ENCODE measurements around the gene C19orf12.

Gene C19orf12

DNA sequence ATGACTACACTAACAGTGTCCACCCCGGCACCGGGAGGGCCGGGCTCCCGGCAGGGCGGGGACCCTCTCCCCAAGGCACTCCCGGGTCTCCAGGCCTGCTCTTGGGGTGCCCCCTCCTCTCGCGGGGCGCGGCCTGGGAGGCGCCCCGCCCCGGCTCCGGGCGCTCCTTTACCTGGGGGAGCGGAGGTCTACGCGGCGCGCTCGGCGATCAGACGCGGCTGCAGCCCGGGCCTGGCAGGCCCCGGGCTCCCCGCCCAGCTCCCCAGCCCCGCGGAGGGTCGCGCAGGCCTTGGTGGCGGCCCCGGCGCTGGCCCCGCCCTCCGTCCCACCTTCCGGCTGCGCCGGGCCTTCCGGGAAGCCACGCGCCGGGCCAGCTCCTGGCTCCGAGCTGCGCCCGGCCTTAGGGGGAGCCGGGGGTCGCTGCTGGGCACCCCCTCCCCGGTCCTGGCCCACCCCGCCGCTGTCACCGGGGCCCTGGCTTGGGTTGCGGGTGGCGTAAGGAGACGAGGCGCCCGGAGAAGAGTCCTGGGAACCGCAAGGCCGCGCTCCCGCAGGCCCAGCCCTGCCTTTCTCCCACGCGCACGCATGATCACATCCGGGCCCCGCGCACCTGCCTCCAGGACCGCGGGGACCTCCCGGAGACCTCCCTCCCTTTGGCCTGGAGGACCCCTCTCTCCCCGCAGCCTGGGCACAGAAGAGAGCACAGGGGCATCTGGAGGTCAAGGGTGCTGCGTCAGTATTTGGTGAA is at the start of gene C19orf12:
Gene C19orf12 (minus strand): TSS at position 309 of the 748 bp plus-strand sequence. CDS start 6,848 bp downstream, outside the sequence.
- DNase-seq (ENCODE audit: low read depth, low spot score): peak; percentile 41

DNA sequence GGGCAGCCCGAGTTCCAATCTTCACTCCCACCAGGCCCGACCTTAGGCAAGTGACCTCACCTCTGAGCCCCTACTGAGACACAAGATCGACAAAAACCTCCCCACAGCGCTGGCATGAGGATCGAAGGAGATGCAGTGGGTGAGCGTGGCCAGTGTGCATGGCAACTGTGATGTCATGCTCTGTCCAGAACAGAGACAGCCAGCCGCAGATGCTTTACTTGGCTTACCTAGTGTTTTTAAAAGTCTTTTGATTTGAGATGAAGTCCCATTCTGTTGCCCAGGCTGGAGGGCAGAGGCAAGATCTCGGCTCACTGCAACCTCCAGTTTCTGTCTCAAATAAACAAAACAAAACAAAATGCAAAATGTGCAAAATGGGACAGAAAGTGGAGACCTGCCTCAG is 49.3 kb upstream of the C19orf12 start:
- no peak for DNase-seq (ENCODE audit: low read depth, low spot score)

DNA sequence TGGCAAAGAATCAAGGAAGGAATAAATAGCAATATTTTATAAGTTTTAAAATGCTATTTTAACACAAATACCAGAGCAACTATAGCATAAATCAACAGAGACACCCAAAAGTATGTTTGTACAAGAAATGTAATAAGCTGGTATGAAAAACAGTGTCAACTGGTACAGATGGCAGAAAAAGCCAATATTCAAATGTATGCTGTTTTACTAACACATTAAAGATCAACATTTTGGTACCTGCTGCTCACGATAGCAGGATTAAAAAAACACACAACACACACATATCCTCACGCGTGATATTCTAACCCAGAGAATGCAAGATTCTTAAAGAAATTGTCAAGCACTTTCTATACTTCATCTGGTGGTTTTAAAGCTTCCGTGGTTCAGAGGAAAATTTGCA is 48.1 kb upstream of the C19orf12 start:
- DNase-seq (ENCODE audit: low read depth, low spot score): no peak

DNA sequence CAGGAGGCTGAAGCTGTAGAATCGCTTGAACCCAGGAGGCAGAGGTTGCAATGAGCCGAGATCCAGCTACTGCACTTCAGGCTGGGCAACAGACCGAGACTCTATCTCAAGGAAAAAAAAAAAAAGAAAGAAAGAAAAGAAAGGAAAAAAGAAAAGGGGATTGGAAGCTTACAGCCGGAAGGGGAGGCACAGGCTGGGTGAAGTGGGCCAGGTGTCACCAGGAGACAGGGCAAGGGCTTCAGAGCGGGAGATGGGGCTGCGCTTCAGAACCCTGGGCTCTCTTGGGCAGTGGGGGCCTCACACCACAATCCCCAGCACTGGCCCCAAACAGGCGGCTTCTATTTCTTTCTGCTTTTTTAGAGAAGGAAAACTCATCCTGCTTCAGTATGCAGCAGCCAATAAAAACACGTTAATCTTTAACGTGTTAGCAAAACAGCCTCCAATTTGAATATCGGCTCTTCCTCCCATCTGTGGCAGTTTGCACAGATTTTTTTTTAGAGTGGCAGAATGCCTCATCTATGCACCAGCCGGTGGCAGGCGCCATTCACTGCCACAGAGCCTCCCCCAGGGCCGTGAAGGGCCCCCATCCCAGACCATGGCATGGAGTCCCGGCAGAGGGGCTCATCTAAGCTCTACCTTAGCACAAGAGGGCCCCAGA is 46.6 kb upstream of the C19orf12 start:
- no peak for DNase-seq (ENCODE audit: low read depth, low spot score)

DNA sequence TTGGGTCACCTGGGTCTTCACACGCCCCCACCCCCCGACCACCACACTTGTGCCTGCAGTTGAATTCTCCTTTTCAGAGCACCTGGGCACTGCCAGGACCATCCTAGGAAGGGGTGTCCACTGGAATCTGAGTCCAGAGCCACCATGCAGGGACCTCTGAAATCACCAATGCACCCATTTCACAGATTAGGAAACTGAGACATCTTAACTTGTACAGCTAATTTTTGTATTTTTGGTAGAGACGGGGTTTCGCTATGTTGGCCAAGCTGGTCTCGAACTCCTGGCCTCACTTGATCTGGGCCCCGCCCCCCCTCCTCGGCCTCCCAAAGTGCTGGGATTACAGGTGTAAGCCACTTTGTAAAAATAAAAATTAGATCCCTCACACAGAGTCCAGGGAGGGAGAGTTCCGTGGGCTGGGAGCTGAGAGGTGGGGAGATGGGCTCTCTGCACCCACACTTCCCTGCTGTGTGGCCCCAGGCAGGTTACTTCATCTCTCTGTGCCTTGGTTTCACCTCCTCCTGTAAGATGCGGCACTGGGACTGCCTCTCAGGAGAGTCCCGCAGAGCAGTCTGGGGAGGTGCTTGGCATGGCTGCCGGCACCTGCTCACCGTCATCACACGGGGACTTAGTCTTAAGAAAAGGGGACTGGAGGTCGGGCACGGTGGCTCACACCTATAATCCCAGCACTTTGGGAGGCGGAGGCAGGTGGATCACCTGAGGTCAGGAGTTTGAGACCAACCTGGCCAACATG is 45.9 kb upstream of the C19orf12 start:
- DNase-seq (ENCODE audit: low read depth, low spot score): no peak

DNA sequence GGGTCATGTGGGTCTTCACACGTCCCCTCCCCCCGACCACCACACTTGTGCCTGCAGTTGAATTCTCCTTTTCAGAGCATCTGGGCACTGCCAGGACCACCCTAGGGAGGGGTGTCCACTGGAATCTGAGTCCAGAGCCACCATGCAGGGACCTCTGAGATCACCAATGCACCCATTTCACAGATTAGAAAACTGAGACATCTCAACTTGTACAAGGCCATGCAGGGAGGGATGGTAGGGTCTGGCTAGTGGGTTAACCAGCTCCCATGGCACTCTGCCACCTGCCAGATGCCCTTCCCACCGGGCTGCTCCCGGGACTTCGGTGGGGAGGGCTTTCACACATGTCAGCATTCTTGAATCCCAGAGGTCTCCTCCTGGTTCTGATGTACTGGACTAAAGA is 44.3 kb upstream of the C19orf12 start:
- DNase-seq (ENCODE audit: low read depth, low spot score): no peak

DNA sequence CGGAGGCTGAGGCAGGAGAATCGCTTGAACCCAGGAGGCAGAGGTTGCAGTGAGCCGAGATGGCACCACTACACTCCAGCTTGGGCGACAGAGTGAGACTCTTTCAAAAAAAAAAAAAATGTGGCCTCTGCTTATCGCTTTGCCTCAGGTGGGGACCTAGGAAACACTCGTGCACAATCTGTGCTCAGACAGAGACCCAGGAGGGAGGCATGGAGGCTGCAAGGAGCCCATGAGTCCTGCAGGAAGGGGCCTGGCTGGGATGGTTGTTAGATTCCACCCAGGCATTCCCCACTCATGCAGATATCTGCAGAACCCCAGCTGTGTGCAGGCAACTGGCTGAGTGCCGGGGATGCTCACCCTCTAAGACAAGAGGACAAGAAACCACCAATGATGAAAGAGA is 43.8 kb upstream of the C19orf12 start:
- DNase-seq (ENCODE audit: low read depth, low spot score): no peak

DNA sequence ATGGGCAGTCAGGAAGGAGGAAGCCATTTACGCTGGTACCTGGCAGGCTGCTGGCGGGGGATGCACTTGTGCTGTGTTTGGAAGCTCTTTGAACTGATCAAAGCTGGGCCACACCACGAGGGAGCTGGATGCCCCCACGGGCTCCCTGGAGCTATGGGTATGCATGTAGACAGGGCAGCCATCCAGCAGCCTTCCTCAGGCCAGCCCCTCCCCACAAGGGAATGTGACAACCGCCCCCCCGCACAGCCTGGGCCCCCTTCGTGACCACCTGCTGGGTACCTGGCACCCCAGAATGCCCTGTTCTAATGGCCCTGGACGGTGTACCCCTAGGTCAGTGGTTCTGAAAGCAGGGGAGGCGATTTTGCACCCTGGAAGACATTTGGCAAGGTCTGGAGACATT is 42.5 kb upstream of the C19orf12 start:
- no peak for DNase-seq (ENCODE audit: low read depth, low spot score)

DNA sequence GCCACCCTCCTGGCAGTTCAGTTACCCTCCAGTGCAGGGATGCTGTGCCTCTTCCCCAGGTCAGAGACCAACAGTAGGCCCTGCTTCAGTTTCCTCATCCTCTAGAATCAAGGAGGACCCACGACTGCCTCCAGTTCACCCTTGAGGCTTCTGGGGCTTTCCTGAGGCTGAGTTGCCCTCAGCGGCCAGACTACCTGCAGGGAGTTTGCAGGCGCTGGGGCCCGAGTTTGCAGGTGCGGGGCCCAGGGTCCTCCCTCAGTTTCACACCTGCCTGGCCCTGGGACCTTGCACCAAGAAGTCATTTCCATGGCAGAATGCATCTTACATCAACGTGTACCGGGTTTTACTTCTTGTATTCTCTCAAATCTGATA is 38.9 kb upstream of the C19orf12 start:
- no peak for DNase-seq (ENCODE audit: low read depth, low spot score)

DNA sequence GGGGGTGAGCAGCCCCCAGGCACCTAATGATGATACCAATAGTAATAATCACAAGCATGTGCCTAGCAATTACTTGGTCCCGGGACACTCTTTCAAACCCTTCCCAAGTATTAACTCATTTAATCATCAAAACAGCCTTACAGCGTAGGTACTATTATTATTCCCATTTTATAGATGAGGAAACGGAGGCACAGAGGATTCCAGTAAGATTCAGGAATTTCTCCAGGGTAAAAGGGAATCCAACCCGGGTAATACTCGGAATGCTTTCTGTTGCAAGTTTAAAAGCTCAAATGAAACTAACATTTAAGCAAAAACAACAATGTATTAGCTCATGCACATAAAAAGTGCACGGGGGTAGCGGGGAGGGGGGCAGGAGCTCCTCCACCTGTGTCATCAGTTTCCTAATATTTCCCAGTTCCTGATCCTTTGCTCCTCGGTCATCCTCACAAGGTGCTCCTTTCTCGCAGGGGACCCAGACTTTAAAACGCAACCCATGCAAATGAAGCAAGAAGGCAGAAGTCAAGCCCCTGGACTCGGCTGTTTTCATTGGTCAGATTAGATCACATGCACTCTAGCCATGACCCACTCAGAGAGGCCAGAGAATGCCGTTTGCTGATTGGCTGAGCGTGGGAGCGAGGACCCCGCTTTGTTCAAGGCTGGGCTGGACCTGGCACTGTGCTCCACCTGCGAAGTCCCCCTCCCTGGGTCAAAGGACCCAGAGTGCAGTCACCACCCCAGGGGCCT is 38.3 kb upstream of the C19orf12 start:
- no peak for DNase-seq (ENCODE audit: low read depth, low spot score)

DNA sequence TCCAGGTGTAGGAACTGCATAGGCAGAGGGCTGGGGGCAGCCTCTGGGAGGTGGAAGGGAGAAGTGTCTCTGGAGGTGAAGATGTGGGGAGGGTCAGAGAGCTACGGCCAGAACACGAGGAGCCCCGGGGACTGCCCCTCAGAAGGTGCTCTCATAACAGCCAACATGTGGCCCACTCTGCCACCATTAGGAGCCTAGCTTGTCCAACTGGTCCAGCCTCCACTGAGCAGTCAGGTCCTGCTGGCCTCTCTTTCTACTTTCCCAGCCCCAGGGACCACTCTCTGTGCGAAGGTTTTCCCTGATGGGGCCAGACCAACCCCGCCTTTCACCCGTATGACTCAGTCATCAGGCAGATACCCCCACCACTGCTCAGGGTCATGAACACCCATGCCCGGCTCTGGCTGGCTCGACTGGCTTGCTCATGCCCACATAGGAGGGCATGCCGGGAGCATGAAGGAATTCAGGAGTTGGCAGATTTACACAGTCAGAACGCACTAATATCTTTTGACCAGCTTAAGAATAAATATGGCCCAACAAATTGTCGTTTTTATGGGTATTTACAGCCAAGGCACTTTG is 37.5 kb upstream of the C19orf12 start:
- no peak for DNase-seq (ENCODE audit: low read depth, low spot score)

DNA sequence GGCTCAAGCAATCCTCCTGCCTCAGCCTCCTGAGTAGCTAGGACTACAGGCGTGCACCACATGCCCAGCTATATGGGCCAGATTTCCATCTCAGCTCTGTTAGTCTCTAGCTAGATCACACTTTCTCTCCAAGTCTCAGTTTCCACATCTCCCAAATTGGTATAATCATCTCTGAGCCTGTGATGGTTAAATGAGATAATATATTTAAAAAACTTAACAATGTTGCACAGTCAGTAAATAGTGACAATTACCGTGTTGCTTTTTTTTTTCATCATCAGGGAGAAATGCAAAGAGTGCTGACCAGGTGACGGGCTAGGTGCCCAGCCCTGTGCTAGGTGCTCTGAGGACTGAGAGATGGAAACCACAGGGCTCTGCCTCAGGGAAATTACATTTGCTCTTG is 36.9 kb upstream of the C19orf12 start:
- DNase-seq (ENCODE audit: low read depth, low spot score): no peak

DNA sequence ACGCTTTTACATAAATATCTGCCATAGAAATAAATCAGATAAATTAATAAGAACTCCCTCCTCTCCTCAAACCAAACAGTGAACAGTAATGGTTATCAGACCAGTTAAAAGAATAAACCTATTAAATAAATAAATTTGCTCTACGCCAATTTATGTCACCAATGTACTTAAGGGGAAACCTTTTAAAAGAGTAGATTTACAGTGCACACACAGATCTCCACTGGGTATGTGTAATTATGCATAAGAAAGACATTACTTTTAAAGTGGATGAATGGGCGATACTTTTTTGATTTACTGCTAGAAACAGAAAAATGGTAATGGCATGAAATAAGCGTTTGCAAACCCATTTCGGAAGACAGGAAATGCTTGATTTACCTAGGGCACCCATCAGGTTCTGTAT is 34.9 kb upstream of the C19orf12 start:
- DNase-seq (ENCODE audit: low read depth, low spot score): no peak

DNA sequence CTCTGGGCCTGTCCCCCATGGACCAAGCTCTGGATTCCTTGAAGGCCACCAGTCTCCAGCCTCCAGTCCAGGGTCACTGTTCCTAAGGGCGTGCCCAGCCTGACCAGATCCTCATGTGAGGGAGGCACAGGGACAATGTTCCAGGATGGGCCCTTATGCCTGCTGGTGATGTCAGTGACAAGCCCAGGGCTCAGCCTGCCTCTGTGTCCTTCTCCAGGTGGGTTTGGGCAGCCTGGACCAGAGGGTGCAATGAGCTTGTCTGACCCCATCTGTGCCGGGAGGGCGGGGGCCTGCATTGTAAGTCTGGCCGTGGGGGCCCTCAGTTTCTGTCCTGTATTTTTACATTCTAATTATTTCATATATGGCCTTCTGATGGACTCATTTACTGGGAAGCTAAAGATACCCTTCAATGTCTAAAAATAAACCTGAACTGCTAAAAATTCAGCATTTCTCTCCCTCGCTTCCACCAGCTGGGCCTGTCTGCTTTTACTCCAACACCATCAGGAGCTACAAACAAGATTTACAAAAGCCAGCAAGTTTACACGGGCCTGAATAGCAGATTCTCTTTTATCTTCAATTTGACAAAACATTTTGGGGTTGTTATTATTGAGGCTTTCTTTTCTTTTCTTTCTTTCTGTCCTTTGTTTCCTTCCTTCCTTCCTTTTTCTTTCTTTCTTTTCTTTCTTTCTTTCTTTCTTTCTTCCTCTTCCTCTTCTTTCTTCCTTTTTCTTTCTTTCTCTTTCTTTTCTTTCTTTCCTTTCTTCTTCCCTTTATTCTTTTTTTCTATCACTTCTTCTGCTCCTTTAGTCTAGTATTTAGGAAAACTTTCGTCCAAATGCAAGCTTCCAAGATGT is 34.2 kb upstream of the C19orf12 start:
- no peak for DNase-seq (ENCODE audit: low read depth, low spot score)

DNA sequence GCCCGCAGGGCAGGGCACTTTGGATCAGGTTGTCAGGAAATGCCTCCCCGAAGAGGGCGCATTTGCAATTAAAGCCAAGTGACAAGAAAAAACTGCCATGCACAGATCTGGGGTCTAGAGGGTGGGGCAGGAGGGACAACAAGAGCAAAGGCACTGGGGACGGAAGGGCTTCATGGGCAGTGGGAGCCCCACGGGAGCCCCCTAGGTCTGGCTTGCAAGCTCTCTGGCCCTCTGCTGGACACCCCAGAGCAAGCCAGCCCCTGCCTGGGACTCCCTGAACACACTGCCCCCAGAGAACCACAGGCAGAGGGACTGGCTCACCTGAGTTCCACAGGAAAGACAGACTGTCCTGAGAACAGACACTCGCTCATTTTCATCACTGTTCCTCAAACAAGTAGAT is 30.2 kb upstream of the C19orf12 start:
- peak; percentile 19 for DNase-seq (ENCODE audit: low read depth, low spot score)

DNA sequence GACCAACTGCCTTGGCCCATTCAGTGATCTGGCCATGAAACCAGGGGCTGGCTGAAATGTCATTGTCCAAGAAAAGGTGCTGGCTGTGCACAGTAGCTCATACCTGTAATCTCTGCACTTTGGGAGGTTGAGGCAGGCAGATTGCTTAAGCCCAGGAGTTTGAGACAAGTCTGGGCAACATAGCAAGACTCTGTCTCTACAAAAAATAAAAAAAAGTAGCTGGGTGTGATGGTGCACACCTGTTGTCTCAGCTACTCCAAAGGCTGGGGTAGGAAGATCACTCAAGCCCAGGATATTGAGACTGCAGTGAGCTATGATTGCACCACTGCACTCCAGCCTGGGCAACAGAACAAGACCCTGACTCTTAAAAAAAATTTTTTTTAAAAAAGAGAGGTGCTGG is 28.6 kb upstream of the C19orf12 start:
- no peak for DNase-seq (ENCODE audit: low read depth, low spot score)

DNA sequence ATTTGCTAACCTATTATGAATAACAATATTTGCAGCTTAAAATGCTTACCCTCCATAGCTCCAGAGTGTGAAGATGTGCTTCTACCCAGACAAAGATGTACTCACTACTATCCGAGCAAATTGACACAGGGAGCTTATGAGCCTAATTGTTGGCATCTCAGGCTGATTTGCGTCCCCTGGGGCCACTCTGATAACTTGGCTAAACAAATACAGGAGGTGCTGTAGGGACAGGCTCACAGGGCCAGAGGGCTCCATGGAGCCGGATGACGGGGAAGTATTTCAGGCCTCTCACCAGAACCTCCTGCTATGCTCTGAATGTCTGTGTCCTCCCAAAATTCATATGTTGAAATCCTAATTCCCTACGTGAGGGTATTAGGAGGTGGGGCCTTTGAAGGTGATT is 26.7 kb upstream of the C19orf12 start:
- DNase-seq (ENCODE audit: low read depth, low spot score): peak; percentile 28

DNA sequence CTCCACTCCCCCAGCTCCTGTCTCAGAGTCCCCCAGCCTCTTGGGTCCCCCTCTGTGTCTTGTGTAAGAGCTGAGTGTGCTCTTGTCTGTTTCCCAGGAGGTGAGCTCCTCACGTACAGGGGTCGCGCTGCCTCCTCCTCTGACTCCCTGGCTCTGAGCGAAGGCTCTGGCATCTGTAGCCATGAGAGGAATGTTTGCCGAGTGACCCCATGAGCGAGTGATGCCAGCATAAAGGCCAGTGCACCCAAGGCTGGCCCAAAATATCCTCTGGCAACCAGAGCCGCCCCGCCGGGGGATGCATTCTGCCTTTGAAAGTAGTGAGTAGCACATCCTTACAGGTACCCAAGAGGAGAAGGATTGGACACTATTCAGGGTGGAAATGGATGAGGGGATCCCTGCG is 26.2 kb upstream of the C19orf12 start:
- DNase-seq (ENCODE audit: low read depth, low spot score): no peak

DNA sequence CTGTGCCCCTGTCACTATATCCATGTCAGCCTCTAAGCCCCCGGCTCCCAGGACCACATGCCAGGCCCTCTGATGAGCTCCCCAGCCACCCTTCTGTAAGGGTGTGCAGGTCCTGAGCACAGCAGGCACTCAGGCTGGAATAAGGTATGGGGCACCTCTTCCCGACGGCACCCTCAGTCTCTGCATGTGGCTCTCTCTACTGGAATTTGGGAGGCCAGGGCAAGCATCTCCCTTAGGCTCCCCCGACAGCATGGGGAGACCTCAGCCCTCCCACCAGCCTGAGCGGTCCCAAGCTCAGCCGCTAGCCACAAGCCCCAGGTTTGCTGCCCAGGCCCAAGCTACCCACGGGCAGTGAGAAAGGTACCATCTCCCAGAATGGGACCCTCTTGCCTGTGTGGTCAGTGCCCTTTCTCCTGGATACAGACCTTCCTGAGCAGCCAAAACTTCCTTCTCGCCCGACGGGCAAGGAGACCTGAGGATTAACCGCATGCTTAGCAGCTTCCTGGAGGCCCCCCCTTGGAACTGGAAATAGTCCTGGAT is 22.5 kb upstream of the C19orf12 start:
- no peak for DNase-seq (ENCODE audit: low read depth, low spot score)

DNA sequence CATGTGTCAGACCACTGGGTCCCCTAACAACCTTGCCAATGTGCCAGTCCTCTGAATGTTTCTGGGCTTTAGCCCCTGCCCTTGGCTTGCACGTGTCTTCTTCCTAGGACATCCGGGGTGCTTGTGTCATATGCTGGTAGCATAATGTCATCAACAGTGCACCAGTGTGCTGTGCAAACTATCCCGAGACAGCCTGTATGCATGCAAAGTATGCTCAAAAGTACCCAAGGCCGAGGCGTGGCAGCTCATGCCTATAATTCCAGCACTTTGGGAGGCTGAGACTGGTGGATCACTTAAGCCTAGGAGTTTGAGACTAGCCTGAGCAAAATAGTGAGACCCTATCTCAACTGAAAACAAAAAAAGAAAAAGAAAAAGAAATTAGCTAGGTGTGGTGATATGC is 20.8 kb upstream of the C19orf12 start:
- DNase-seq (ENCODE audit: low read depth, low spot score): no peak
